HG03095 (cell line): ENCODE results near the gene S100A8.

Experiments
- ATAC-seq: cut with Tn5 transposase; IDR thresholded peaks from one replicate; pipeline ENCODE4 v1.9.1; 2021; ENCODE audit warnings: moderate library complexity; ENCODE audit not compliant: unreplicated experiment

The S100A8 gene

GRCh38 chr1:153364156-153364555 lies 26.7 kb downstream of the S100A8 start:
- no peak for ATAC-seq

DNA sequence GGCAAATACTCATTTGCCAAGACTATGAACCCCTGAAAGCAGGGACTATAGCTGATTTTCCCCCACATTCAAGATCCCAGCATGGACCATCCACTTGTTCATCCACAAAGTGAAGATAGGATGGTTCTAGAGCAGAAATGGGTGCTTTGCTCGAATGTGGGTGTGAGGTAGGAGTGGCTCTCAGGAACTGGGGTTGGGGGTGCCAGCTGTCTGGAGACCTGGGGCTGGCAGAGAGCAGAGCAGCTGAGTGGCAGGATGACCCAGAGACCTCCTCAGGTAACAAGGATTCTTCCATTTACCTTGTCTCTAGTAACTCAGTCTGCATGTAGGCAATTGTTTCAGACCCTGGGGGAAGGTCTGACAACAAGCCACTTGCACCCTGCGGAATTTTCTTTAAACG lies 27.2 kb downstream of the S100A8 start:
- no peak for ATAC-seq

- ATAC-seq, result no peak
These were observed 28.6 kb downstream of the S100A8 start for GRCh38 chr1:153362187-153362775.

DNA sequence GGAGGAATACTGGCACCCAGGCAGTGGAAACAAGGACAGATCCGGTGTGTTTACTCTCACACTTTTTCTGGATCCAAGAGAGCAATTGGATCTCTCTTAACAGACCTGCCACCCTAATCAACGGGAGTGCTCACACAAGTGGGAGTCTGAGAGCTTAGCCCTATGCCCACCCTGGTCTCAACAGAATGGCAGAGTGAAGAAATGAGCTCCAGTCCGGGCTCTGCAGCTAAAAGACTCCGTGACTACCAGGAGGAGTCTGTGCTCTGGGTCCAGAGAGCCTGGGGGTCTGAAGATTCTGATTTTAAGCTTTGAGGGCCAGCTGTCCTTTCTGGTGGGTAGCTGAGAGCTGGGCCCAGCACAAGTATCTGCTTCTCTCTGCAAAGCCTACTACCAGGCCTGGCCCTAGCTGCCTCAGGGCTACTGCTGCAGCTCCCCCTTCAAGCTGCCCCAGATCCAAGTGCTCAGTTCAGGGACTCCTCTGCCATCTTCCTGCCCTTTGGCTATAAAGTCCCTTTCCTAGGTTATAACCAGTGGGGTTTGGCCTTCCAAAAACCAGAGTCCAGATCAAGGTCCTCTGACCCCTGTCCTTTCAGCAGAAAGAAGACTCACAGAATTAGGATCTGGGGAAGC lies 29.3 kb downstream of the S100A8 start:
- no peak for ATAC-seq

DNA sequence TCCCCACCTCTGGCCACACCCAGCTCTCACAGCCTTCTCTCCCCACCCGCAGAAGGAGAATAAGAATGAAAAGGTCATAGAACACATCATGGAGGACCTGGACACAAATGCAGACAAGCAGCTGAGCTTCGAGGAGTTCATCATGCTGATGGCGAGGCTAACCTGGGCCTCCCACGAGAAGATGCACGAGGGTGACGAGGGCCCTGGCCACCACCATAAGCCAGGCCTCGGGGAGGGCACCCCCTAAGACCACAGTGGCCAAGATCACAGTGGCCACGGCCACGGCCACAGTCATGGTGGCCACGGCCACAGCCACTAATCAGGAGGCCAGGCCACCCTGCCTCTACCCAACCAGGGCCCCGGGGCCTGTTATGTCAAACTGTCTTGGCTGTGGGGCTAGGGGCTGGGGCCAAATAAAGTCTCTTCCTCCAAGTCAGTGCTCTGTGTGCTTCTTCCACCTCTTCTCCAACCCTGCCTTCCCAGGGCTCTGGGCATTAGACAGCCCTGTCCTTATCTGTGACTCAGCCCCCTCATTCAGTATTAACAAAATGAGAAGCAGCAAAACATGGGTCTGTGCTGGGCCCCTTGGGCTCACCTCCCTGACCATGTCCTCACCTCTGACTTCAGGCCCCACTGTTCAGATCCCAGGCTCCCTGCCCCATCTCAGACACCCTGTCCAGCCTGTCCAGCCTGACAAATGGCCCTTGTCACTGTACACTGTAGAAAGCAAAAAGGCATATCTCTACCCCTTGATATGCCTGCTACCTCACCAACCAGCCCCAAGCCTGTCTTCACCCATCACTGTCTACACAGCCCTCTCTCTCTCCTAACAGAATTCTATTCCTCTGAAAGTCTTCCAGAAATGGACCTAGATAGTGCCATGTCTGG lies 30.0 kb downstream of the S100A8 start:
- no peak for ATAC-seq

DNA sequence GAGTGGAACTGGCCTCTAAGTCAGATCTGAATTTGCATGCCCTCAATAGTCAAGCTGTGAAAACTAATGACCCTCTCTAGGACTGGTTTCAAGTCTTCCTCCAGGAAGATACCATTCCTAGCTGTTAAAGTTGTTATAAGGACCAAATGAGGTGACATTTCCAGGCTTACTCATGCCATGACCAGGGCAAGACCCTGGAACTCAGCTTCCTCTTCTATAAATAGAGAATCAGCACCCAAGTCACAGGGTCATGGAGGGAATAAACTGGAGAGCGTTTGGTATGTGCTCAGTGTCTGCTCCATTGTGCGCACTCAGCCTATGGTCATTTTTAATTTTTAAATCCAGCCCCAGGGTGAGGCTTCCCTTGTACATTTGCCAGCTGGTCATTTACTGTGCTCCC lies 30.7 kb downstream of the S100A8 start:
- ATAC-seq, result no peak

- no peak for ATAC-seq
These were observed 31.6 kb downstream of the S100A8 start for GRCh38 chr1:153359241-153359640.

DNA sequence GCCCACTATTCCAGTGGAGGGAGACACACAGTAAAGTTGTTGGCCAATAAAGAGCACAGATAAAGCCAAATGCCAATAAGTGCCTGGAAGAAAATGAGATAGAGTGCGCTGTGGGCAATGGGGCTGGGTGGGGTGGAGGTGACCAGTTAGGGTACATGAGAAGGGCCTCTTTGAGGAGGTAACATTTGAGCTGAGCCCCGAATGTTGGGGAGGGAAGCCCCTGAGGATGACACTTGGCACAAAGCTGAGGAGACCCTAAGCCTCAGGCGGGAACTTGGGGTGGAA lies 32.2 kb downstream of the S100A8 start:
- ATAC-seq, result no peak

DNA sequence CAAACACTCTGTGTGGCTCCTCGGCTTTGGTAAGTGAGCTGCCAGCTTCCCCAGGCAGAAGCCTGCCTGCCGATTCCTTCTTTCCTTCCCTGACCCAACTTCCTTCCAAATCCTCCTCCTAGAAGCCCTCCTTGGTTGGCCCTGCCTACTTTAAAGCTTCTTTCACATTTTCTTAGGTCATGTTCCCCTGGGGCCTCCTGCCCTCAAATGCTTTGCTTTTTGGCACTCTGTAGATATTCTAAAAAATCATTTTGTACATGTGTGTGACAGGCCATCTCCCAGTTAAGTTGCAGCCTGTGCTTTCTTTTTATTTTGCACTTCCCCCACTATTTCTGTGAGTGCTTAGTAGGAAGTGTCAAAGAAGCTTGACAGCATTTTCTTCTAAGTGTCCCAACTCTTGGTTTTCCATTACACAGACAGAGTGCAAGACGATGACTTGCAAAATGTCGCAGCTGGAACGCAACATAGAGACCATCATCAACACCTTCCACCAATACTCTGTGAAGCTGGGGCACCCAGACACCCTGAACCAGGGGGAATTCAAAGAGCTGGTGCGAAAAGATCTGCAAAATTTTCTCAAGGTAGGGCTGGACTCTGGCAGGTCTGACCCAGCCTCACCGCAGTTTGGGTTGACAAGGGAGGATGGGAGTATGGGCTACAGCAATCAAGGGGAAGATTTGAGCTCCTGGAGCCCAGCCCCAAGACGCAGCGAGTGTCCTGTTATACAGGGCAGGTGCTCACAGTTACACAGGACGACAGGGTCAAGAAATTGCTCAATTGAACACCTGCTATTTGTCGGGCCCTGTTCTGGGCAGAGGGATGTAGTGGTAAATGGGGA lies 32.8 kb downstream of the S100A8 start, which contains the start of gene S100A9:
S100A9 (plus strand) TSS at position 2 of the 838 bp plus-strand sequence; CDS start at position 432, 430 bp downstream.
- no peak for ATAC-seq

DNA sequence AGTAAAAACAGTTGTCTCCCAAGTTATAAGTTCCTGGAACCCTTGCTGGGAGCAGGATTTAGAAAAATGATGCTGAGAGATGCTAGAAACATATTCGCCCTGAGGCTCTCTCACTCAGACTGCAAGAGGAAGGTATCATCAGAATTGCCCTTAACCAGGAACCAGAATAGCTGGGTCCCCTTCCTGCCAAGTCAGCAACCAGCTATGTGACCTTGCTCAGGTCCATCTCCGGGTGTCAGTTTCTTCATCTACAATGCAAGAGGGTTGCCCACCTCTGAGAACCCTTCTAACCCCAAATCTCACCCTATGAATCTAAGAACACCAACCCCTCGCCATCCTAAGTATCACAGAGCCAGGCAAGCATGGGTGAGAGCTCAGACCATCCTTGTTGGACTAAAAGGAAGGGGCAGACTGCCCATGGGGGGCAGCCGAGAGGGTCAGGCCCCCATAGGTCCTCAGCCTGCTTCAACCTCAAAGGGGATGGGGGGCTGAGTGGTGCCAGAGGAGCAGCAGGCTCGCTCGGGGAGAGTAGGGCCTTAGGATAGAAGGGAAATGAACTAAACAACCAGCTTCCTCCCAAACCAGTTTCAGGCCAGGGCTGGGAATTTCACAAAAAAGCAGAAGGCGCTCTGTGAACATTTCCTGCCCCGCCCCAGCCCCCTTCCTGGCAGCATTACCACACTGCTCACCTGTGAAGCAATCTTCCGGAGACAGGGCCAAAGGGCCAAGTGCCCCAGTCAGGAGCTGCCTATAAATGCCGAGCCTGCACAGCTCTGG lies 33.6 kb downstream of the S100A8 start:
- ATAC-seq, result no peak

GRCh38 chr1:153356392-153357075 lies 34.3 kb downstream of the S100A8 start:
- no peak for ATAC-seq

- no peak for ATAC-seq
These were observed 35.3 kb downstream of the S100A8 start for GRCh38 chr1:153355445-153356071.

DNA sequence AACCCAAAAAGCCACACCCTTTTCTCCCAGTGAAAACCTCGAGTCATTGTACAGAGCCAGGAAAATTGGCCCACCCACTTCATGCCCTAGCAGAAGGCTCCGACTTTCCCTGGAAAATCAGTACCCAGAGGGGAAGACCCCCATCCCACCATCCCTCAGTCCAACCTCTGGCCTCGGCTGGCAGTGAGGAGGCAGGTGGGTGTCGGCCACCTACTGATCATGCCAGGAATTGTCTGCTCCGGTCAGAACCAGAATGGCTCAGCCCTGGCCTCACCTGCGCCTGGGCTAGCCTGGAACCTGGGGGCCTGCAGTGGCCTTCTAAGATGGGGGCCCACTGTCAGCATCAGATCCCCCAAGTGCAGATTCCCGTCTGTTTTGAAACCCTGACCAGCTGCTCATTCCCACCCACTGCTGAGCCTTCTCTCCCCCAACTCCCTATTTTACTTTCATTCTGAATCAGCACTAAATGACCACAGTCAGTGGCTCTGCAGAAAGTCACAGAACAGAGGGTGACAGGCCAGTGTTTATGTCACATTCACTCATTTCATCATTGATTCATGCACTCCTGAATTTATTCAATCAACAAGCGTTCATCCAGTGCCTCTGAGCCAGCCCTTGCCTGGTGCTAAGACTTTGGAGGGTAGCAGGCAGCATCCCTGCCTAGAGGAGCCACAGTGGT lies 36.2 kb downstream of the S100A8 start:
- no peak for ATAC-seq

GRCh38 chr1:153353226-153353947 lies 37.5 kb downstream of the S100A8 start:
- ATAC-seq, result no peak

DNA sequence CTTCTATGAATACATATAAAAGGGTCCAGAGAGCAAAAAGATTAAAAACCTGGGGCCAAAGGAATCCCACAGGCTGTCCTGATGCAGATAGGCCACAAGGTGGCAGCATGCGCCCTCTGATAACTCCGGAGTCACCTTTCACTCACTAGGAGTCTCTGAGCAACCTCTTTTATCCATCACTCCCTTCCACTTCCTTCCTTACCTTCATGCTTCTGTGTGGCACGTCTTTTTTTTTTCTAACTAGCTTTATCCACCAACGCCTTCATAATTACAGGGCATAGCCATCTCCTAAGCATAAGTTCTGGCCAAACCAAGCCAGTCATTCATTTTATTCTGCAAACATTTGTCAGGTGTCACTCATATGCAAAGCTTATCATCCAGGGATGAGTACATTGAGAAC lies 38.4 kb downstream of the S100A8 start:
- no peak for ATAC-seq

DNA sequence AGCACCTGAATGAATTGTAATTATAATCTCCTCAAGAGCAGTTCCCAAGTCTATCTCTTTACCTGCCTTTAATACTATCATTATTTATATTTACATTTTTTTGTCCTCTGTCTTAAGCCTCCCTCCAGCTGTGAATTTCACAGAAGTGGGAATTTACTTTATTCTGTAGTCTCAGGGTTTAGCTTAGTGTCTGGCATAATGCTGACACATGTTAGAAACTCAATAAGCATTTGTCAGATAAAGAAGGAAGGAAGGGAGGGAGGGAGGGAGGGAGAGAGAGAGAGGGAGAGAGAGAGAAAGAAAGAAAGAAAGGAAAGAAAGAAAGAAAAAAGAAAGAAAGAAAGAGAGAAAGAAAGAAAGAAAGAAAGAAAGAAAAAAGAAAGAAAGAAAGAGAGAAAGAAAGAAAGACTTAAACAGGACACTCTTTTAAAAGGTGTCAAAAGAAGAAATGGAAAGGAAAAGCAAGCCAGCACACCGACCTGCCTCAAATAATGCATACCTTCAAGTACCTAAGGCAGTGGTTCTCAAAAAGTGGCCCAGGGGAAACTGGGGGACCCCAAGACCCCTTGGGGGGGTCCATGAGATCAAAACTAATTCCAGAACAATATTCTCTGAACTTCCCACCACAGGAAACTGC lies 40.4 kb downstream of the S100A8 start:
- ATAC-seq, result no peak

- no peak for ATAC-seq
These were observed 41.2 kb downstream of the S100A8 start for GRCh38 chr1:153349363-153350320.
